Right ventricle myocardium inferior (tissue), 1 donor: ENCODE results near the gene KLF2. TPM values are rescaled to one million over a fixed set of nuclear protein-coding genes. Genes with fewer than 3 reads are reported as not detected.
A peak's percentile ranks its signal among the peaks of the same experiment; 100 is the strongest.
"Not testable (repeated sequence)": the region's sequence is repeated elsewhere in the genome, so short reads cannot be mapped to it uniquely, and the experiment has no call there.

ENCODE experiments used
- ATAC-seq: fragments of 200-7000 bp; cut with Tn5 transposase; one replicate; pipeline ENCODE4 v1.9.1; 2020; ENCODE audit warnings: mild to moderate bottlenecking, moderate library complexity
- DNase-seq: peaks from one replicate; pipeline ENCODE4 v3.0.0; 2021; ENCODE audit errors: missing footprints
- intact Hi-C: fragments of 100-400 bp; cut with DNase I; formaldehyde crosslinking; loops from one replicate; pipeline ENCODE4 v1.11.0; 2022
- total RNA-seq: library from RNA; stranded (reverse); fragmentation: NEBNext Ultra II Directional; extraction: Animal tissue kit (Norgen Biotek cat#: 25700); gene quantifications from one replicate; pipeline ENCODE4 v1.2.1, GENCODE V29; 2021
- donor health status: DM: no; HTN: yes; CAD: no; lungs with severe emphysema.

The KLF2 gene
- total RNA-seq, 1 donor from 2014 or later, result 73.1 TPM

- intact Hi-C loops, DNase-seq, ATAC-seq: not testable (repeated sequence)
Observed at GRCh38 chr19:16304511-16304910, 20.1 kb upstream of the KLF2 start.

- intact Hi-C loops, DNase-seq, ATAC-seq: not testable (repeated sequence)
Observed at GRCh38 chr19:16305060-16305459, 19.6 kb upstream of the KLF2 start.

- ATAC-seq, result no peak
- intact Hi-C loops, result no loop called here
Observed at GRCh38 chr19:16306728-16307402, 17.8 kb upstream of the KLF2 start.

GRCh38 chr19:16308081-16308480, 16.5 kb upstream of the KLF2 start:
- no peak for DNase-seq
- intact Hi-C loops, result no loop called here
- no peak for ATAC-seq

More at GRCh38 chr19:16306728-16307402, 17.8 kb upstream of the KLF2 start:
- DNase-seq, result no peak

DNA sequence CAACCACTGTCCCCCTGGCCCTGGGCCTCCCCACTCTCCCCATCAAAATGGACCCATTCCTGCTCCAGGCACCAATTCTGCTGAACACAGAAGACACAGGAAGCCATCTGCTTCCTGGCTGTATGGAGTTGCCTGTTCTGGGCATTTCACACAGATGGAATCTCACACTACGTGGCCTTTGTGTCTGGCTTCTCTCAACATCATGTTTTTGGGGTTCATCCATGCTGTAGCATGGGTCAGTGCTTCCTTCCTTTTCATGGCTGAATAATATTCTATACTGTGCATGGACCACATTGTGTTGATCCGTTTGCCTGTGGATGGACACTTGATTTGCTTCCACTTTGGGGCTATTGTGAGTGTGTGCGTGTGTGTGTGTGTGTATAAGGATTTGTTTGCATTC, 15.0 kb upstream of the KLF2 start:
- intact Hi-C loops, result no loop called here
- no peak for ATAC-seq
- DNase-seq, result no peak

DNA sequence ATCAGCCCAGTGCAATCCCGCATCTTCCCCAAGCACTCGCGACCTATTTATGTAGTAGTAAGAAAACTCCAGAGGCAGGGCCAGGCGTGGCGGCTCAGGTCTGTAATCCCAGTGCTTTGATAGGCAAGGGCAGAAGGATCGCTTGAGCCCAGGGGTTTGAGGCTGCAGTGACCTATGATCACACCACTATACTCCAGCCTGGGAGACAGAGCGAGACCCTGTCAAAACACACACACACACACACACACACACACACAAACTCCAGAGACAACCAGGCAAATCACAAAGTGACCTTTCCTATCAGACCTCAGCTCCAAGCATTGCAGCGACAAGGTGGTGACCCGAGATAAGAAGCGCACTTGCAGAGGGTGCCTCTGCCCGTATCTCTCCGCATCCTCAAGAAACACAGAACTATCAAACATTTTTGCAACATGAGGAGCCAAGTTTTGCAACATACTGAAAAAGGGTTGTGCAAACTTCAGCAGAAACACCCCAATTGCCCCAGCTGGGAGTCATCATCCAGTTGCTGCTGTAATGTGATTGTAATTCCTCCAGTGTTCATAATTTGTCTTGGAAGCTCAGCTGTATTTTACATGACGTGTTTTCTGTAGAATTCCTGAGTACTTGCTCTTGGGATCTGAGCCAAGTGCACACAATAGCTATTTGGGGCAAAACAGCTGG, 8.7 kb upstream of the KLF2 start:
- ATAC-seq, result peak; percentile 78
- no peak for DNase-seq
- intact Hi-C loops, result no loop called here

DNA sequence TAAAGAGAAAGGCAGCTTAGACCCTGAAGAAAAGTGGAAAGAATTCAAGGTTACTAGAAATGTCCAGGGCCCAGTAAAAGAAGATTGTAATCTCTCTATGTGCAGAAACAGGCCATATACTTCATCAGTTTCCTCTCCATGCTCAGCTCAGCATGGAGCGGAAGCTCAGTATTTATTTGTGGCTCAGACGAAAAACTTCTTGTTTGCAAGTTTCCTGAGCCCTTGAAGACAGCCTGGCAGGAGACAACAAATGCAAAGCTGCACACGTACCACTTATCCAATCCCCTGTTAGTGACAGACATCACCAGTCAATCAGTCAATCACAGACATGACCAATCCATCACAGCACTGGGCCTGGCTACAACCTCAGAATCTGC, 8.1 kb upstream of the KLF2 start:
- no peak for DNase-seq
- ATAC-seq, result no peak
- intact Hi-C loops, result no loop called here

DNA sequence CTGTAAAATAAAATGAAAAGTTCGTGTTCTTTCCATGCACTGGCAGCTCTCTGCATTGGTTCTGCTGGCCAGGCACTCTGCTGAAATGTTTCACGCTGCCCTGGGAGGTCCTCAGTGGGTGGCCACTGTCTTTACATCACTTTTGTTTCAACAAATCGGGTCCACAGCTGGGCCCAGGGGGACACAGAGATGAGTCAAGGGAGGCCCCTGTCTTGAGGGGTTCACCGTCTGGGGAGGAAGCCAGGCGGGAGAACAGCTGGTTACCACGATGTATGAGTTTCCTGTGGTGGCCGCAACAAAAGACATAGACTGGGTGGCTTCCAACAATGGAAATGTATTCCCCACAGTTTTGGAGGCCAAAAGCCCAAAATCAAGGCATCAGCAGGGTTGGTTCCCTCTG, 5.1 kb upstream of the KLF2 start:
- intact Hi-C loops, result no loop called here
- no peak for DNase-seq
- ATAC-seq, result no peak

- no peak for ATAC-seq
- intact Hi-C loops, result no loop called here
- no peak for DNase-seq
Observed at GRCh38 chr19:16320987-16321386, 3.6 kb upstream of the KLF2 start.

- no peak for DNase-seq
- intact Hi-C loops, result loop anchor here (2.0 kb wide), 4 partner anchors 18 to 78 kb away; no protein-coding TSS in a partner anchor
- ATAC-seq, result peak; percentile 0
Observed at GRCh38 chr19:16325161-16325527, 518 bp downstream of the KLF2 start.

DNA sequence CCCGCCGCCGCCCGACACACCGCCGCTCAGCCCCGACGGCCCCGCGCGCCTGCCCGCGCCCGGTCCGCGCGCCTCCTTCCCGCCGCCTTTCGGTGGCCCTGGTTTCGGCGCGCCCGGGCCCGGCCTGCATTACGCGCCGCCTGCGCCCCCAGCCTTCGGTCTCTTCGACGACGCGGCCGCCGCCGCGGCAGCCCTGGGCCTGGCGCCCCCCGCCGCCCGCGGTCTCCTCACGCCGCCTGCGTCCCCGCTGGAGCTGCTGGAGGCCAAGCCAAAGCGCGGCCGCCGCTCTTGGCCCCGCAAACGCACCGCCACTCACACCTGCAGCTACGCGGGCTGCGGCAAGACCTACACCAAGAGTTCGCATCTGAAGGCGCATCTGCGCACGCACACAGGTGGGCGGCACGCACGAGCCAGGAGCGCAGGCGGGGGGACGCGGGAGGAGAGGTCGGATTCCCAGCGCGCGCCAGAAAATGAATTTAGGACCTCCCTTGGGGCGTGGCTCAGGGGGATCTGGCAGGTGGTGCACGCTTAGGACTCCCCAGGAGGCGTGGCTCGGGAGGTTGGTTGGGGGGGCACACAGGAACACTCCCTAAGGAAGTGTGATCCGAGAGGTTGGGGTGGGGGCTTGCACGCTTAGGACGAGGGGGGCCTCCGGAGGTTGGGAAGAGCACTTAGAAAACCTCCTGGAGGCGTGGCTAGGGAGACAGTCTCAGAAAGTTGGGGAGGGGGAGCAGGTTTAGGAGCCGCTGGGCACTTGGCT, 1.2 kb downstream of the KLF2 start:
- DNase-seq, result peak; percentile 79
- intact Hi-C loops, result loop anchor here (2.0 kb wide), 4 partner anchors 17 to 79 kb away; no protein-coding TSS in a partner anchor
- ATAC-seq, result no peak

DNA sequence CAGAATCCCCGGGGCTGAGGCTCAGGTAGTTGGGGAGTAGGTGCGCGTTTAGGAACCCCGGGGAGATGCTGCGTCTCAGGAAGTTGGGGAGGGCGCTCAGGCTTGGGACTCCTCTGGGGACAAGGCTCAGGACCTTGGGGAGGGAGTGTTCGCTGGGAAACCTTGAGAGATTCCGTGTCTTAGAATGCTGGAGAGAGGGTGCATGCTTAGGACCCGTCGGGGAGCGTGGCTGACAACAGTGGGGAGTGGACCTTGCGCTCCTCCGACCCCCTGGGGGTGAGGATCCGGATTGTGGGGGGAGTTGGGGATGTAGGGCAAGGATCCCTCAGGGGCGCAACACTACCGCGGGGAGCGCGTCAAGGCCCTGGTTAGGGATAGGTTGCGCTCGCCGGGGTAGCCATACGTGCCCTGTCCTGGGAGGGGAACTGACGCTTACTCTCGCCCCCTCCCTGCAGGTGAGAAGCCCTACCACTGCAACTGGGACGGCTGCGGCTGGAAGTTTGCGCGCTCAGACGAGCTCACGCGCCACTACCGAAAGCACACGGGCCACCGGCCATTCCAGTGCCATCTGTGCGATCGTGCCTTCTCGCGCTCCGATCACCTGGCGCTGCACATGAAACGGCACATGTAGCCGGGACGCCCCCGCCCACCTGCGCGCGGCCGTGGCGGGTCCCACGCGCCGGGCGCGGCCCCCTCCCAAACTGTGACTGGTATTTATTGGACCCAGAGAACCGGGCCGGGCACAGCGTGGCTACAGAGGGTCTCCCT, 2.0 kb downstream of the KLF2 start:
- DNase-seq (no peak), ATAC-seq (no peak)
- intact Hi-C loops, result no loop called here

DNA sequence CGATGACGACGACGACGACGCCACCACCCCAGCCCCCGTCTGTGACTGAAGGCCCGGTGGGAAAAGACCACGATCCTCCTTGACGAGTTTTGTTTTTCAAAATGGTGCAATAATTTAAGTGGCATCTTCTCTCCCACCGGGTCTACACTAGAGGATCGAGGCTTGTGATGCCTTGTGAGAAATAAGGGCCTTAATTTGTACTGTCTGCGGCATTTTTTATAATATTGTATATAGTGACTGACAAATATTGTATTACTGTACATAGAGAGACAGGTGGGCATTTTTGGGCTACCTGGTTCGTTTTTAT, 2.5 kb downstream of the KLF2 start:
- intact Hi-C loops, result no loop called here
- ATAC-seq (no peak), DNase-seq (no peak)

DNA sequence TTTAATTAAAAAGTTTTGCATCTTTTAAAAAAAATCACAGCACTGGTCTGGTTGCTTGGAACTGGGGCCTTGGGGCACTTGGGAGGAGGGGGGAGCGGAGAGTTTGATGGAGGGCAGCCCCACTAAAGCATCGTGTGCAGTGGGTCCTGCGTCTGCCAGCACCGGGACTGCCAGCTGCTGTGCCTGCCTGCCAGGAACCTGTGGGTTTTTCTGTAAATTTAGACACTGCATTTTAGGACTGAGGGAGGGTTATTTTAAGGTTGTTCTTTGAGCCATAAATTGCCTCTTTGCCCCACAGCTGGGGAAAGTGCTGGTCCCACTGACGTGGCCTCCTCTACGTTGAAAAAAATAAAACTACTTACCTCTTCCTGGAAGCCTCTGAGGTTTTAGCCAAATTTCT, 2.9 kb downstream of the KLF2 start:
- no peak for DNase-seq
- no peak for ATAC-seq
- intact Hi-C loops, result no loop called here

- ATAC-seq, result peak; percentile 42
- intact Hi-C loops, result no loop called here
Observed at GRCh38 chr19:16327911-16328823, 3.5 kb downstream of the KLF2 start.

GRCh38 chr19:16328824-16329482, 4.3 kb downstream of the KLF2 start:
- intact Hi-C loops, result no loop called here
- DNase-seq (no peak), ATAC-seq (no peak)

More at GRCh38 chr19:16327911-16328823, 3.5 kb downstream of the KLF2 start:
- peak; percentile 88 for DNase-seq

DNA sequence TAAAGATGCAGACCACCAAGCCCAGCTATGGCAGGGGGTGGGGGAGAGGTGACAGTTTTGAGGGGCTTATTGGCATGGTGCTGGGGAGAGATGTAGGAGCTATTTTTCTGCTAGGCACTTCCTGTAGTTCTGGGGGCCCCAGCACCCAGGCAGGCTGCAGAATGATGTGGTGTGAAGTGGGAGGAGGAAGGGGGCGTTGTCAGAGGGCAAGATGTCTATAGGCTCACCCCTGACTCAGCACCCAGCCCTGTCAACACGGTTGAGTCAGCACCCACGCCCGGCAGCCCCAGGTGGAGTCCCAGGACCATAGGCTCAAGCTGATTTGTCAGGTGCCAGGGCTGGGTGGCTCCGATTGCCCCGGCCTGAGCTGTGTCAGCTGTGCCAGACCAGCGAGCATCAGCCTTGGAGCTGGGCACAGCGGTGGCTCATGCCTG, 5.8 kb downstream of the KLF2 start:
- ATAC-seq (peak; percentile 10), DNase-seq (peak; percentile 90)
- intact Hi-C loops, result no loop called here
